Measurements from ENCODE around the gene CYP26B1. TPM values are rescaled to one million over a fixed set of nuclear protein-coding genes. Genes with fewer than 3 reads are reported as not detected.

Gene CYP26B1
- total RNA-seq, 2 experiments from 2014 or later = not detected

DNA sequence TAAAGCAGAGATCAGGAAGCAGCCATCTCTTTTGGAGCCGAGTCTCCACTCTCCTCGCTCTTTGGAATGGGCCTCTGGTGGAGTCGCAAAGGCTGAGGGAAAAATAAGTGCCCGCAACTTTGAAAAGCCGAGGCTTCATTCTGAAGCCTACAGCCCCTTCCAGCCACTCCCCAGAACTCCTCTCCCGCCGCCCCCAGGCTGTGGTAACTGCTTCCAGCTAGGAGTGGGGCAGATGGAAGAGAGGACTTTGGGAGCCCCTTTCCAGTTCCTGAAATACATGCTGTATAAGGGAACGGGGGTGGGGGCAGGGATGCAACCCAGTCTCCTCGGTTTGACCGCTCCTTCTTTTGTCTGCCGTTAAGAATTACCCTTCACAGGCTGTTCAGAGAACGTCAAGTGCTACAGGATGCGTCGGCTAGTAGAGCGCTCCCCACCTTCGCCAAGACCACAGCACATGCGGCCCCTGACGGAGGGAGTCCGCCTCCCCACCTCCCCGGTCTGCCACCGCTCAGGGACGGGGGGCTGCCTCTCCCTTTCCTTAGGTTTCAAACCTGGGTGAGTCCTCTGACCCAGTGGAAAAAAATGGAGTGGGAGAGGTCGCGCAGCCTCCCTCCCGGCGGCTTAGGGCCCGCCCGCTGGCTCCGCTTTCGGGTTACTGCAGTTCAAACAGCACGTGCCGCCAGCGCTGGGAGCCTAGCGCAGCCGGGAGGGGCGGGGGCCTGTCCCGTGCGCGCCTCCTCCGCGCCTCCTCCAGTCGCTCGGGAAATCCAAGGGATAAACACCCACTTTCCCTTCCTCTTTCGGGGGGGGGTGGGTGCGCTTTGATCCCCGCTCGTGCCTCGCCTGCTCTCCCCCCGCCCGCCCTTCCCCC, 4.9 kb downstream of the CYP26B1 start:
- Histone ChIP-seq H2AFZ (ENCODE audit: low read length) (no peak overlapping the region), H3K79me2 (ENCODE audit: insufficient read depth, low read depth, low read length) (no peaks in the 10 kb centered on the region), H3K36me3 (ENCODE audit: insufficient read depth, low read length) (no peaks in the 10 kb centered on the region), H3K4me3 (ENCODE audit: low read depth, low read length, poor library complexity, severe bottlenecking) (no peak overlapping the region), H3K4me2 (ENCODE audit: low read length) (no peak overlapping the region), H3K9me3 (ENCODE audit: low read length) (no peaks in the 10 kb centered on the region), H3K9me2 (ENCODE audit: insufficient read depth, low read length) (no peaks in the 10 kb centered on the region), H3K27ac (ENCODE audit: low read depth, low read length, poor library complexity, severe bottlenecking) (no peak overlapping the region), H4K20me1 (ENCODE audit: insufficient read depth, low read length) (no peaks in the 10 kb centered on the region), H3K4me1 (ENCODE audit: insufficient read depth, low read length, poor library complexity, severe bottlenecking) (no peaks in the 10 kb centered on the region)
- CTCF ChIA-PET (ENCODE audit: unreplicated experiment) = no interaction called here
- DNase-seq (ENCODE audit: low spot score) = no peak
- POLR2A ChIA-PET = no interaction called here
- TF ChIP-seq EZH2phosphoT487 (IDR thresholded peaks at IDR 0.05; ENCODE audit: borderline replicate concordance, low read depth, low read length) = no peak
- TF ChIP-seq, protein P1, sequence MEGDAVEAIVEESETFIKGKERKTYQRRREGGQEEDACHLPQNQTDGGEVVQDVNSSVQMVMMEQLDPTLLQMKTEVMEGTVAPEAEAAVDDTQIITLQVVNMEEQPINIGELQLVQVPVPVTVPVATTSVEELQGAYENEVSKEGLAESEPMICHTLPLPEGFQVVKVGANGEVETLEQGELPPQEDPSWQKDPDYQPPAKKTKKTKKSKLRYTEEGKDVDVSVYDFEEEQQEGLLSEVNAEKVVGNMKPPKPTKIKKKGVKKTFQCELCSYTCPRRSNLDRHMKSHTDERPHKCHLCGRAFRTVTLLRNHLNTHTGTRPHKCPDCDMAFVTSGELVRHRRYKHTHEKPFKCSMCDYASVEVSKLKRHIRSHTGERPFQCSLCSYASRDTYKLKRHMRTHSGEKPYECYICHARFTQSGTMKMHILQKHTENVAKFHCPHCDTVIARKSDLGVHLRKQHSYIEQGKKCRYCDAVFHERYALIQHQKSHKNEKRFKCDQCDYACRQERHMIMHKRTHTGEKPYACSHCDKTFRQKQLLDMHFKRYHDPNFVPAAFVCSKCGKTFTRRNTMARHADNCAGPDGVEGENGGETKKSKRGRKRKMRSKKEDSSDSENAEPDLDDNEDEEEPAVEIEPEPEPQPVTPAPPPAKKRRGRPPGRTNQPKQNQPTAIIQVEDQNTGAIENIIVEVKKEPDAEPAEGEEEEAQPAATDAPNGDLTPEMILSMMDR (conservative IDR thresholded peaks at IDR 0.05; ENCODE audit: low read length) = no peak
- no TSS peak for BruUV-seq (replicated peaks)
- intact Hi-C loops (cut with micrococcal nuclease; ENCODE audit: unreplicated experiment) = no loop called here

DNA sequence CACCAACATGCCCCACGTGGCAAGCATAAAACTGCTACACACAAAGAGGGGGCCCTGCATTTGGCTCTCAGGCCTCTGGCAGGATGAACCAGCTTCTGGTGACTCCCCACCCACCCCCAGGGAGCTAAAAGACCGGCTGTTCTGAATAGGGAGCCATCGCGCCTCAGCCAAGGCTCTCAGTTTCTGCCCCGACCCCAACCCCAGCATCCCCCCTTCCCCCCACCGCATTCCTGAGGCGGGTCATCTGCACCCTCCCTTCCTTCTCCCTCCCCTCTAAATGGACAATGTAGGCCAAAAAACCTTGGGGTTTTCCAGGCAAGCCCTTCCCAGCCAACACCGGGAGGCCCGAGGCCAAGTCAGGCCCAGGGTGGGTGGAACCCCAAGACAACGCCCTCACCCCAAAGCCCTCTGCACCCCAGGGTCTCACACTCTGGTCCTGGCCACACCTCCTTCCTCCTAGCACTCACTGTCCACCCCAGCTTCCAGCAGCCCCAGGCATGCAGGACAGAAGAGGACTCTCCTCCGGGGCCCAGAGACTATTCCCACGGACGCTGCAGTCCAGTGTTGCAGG, 5.7 kb downstream of the CYP26B1 start:
- intact Hi-C loops (cut with micrococcal nuclease; ENCODE audit: unreplicated experiment) = no loop called here
- ChIA-PET CTCF (ENCODE audit: unreplicated experiment) (no interaction called here), POLR2A (no interaction called here)
- Histone ChIP-seq H3K4me1 (ENCODE audit: insufficient read depth, low read length, poor library complexity, severe bottlenecking) (no peaks in the 10 kb centered on the region), H3K4me2 (ENCODE audit: low read length) (no peak overlapping the region), H3K4me3 (ENCODE audit: low read depth, low read length, poor library complexity, severe bottlenecking) (no peak overlapping the region), H3K9me2 (ENCODE audit: insufficient read depth, low read length) (no peaks in the 10 kb centered on the region), H3K36me3 (ENCODE audit: insufficient read depth, low read length) (no peaks in the 10 kb centered on the region), H4K20me1 (ENCODE audit: insufficient read depth, low read length) (no peaks in the 10 kb centered on the region), H2AFZ (ENCODE audit: low read length) (no peak overlapping the region), H3K27ac (ENCODE audit: low read depth, low read length, poor library complexity, severe bottlenecking) (no peak overlapping the region), H3K9me3 (ENCODE audit: low read length) (no peaks in the 10 kb centered on the region), H3K79me2 (ENCODE audit: insufficient read depth, low read depth, low read length) (no peaks in the 10 kb centered on the region)
- no peak for DNase-seq (ENCODE audit: low spot score)
- no TSS peak for BruUV-seq (replicated peaks)
- TF ChIP-seq, protein P1 (conservative IDR thresholded peaks at IDR 0.05; ENCODE audit: low read length) = no peak
- no peak for TF ChIP-seq EZH2phosphoT487 (IDR thresholded peaks at IDR 0.05; ENCODE audit: borderline replicate concordance, low read depth, low read length)

All from OCI-LY7 (cell line).